Measurements from ENCODE around the gene UTP15.

DNA sequence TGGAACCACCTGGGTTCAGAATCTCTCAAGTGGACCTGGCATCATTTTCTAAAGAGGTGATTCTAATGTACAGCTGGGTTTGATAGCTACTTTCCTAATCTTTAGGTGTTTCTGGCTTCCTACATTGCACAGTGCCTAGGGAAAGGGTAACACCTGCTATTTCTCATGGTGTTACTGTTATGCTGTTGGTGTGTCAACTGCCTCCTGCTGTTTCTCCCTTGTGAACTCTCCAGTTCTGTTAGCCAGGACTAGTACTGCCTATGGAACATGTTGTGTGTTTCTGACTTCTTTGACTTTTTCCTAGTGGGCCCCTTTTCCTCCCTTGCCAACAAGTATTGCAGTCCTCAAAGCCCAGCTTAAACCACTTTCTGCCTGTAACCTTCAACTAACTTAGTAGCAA, 66.0 kb downstream of the UTP15 start:
- no peak for TF ChIP-seq ZFP30 (CRISPR knock-in tag; IDR thresholded peaks at IDR 0.05)
- TF ChIP-seq, protein P1, sequence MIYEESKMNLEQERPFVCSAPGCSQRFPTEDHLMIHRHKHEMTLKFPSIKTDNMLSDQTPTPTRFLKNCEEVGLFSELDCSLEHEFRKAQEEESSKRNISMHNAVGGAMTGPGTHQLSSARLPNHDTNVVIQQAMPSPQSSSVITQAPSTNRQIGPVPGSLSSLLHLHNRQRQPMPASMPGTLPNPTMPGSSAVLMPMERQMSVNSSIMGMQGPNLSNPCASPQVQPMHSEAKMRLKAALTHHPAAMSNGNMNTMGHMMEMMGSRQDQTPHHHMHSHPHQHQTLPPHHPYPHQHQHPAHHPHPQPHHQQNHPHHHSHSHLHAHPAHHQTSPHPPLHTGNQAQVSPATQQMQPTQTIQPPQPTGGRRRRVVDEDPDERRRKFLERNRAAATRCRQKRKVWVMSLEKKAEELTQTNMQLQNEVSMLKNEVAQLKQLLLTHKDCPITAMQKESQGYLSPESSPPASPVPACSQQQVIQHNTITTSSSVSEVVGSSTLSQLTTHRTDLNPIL (CRISPR knock-in tag; IDR thresholded peaks at IDR 0.05; ENCODE audit: low read depth), result no peak
- no peak for TF ChIP-seq TSHZ2 (CRISPR knock-in tag; IDR thresholded peaks at IDR 0.05)
- no peak for TF ChIP-seq GLIS3 (CRISPR knock-in tag; IDR thresholded peaks at IDR 0.05)
- TF ChIP-seq PATZ1 (CRISPR knock-in tag; IDR thresholded peaks at IDR 0.05; ENCODE audit: borderline replicate concordance), result no peak
- no peak for TF ChIP-seq OSR1 (CRISPR knock-in tag; IDR thresholded peaks at IDR 0.05)
- TF ChIP-seq, protein P2, sequence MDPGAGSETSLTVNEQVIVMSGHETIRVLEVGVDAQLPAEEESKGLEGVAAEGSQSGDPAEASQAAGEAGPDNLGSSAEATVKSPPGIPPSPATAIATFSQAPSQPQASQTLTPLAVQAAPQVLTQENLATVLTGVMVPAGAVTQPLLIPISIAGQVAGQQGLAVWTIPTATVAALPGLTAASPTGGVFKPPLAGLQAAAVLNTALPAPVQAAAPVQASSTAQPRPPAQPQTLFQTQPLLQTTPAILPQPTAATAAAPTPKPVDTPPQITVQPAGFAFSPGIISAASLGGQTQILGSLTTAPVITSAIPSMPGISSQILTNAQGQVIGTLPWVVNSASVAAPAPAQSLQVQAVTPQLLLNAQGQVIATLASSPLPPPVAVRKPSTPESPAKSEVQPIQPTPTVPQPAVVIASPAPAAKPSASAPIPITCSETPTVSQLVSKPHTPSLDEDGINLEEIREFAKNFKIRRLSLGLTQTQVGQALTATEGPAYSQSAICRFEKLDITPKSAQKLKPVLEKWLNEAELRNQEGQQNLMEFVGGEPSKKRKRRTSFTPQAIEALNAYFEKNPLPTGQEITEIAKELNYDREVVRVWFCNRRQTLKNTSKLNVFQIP (CRISPR knock-in tag; IDR thresholded peaks at IDR 0.05; ENCODE audit: borderline replicate concordance, low read depth), result no peak
- no peak for TF ChIP-seq BACH2 (CRISPR knock-in tag; IDR thresholded peaks at IDR 0.05; ENCODE audit: borderline replicate concordance)
- no peak for TF ChIP-seq TOX (CRISPR knock-in tag; IDR thresholded peaks at IDR 0.05; ENCODE audit: borderline replicate concordance)
- TF ChIP-seq SNAI2 (CRISPR knock-in tag; IDR thresholded peaks at IDR 0.05), result no peak

Measured in SK-N-SH treated with all-trans-retinoic acid at 6 μM for 48 hours (cell line).